ENCODE measurements around the gene KLK6.

KLK6 gene

DNA sequence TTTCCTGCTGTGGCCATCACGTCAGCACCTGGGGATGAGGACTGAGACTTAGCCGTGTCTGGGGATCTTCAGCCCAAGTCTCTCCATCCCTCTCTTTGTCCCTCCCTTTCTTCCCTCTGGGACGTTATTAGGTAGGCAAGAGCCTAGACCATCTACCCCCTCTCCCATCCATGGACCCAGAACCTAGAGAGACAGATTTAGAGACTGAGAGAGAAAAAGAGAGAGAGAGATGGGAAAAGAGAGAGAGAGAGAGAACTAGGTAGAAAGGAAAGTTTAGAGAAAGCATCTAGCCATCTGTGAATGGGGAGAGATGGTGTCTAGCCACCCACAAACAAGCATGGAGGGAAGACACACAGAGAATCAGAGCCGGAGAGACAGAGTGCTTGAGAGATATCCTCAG lies 58.7 kb downstream of the KLK6 start:
- DNase-seq (ENCODE audit: low read depth) = no peak

DNA sequence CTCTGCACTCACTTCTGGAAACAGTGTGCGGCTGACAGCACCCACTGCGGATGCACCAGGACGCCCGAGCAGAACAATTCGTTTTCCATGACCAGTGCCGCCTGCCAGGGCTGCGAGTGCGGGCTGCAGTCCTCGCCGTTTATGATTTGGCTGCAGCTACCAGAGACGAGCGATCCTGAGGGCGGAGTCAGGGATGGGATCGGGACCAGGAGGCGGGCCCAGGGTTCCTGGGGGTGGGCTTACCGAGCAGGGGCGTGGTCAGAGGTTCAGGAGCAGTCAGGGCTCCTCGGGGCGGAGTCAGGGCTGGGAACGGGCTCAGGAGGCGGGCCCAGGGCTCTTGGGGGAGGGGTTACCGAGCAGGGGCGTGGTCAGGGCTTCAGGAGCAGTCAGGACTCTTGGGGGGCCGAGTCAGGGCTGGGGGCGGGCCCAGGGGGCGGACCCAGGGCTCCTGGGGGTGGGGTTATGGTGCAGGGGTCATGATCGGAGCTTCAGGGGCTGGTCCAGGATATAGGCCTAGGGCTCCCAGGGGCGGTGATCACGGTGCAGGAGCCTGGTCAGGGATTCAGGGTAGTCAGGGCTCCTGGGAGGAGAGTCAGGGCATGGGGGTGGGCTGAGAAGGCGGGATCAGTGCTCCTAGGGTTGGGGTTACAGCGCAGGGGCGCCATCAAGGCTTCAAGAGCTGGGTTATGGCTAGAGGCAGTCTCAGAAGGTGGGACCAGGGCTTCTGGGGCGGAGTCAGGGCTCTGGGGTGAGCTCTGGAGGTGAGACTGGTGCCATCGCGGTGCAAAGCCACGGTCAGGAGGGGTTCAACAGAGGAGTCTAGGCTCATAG lies 59.9 kb downstream of the KLK6 start:
- DNase-seq (ENCODE audit: low read depth) = no peak

Data from amniotic epithelial cell (primary cell).